Breast epithelium (tissue), 4 donors: Measurements from ENCODE around the gene SHC1. TPM values are rescaled to one million over a fixed set of nuclear protein-coding genes. Genes with fewer than 3 reads are reported as not detected.

Experiments
- DNase-seq, 2 donors: peaks; one replicate each; pipeline ENCODE4 v3.0.0-alpha.2; 2019; ENCODE audit warnings: low spot score in 2 of 2
- H3K27ac ChIP-seq, 2 donors: fragments of 200-600 bp; sonication (generic) in 1 of 2; one replicate each; pipeline ENCODE4 v1.5.1; 2016 to 2019; ENCODE audit warnings: mild to moderate bottlenecking in 1 of 2
- H3K27me3 ChIP-seq, 2 donors: fragments of 200-600 bp; sonication (generic) in 1 of 2; one replicate each; pipeline versions ENCODE4 v1.5.1 to v1.6.0; 2017 to 2019; ENCODE audit warnings: control low read depth in 1 of 2, mild to moderate bottlenecking in 1 of 2
- H3K36me3 ChIP-seq: fragments of 200-600 bp; one replicate; pipeline ENCODE4 v1.5.1; 2019
- H3K4me1 ChIP-seq, 2 donors: fragments of 200-600 bp; sonication (generic); one replicate each; pipeline ENCODE4 v1.5.1; 2016 to 2019; ENCODE audit warnings: control low read depth in 1 of 2
- H3K4me3 ChIP-seq, 3 donors: fragments of 200-600 bp; sonication (generic); 1 replicate in 2 of 3; 2 replicates in 1 of 3; pipeline ENCODE4 v1.5.1; 2016 to 2019; ENCODE audit warnings: mild to moderate bottlenecking in 3 of 3, moderate library complexity in 2 of 3
- H3K9me3 ChIP-seq, 2 donors: fragments of 200-600 bp; sonication (generic) in 1 of 2; one replicate each; pipeline ENCODE4 v1.5.1; 2016 to 2019; ENCODE audit warnings: control low read depth in 1 of 2
- CTCF ChIP-seq, 3 donors: fragments of 450-650 bp; IDR thresholded peaks; one replicate each; pipeline ENCODE4 v1.5.1; 2016 to 2017; ENCODE audit warnings: antibody characterized with exemption in 3 of 3, mild to moderate bottlenecking in 3 of 3, moderate library complexity in 3 of 3
- POLR2A ChIP-seq: fragments of 450-650 bp; IDR thresholded peaks from one replicate; pipeline ENCODE4 v1.6.1; 2016; ENCODE audit warnings: antibody characterized with exemption, mild to moderate bottlenecking, moderate library complexity
- POLR2AphosphoS5 ChIP-seq, 3 donors: sonication (generic); formaldehyde crosslinking; IDR thresholded peaks; one replicate each; pipeline ENCODE4 v1.6.1; 2017; ENCODE audit warnings: antibody characterized with exemption in 3 of 3
- intact Hi-C: fragments of 100-400 bp; cut with DNase I; formaldehyde crosslinking; loops from one replicate; pipeline ENCODE4 v1.15.1; 2023; ENCODE audit warnings: low total_unique reads
- total RNA-seq, 3 donors: library from RNA; depleted of rRNA; stranded (reverse); fragments of >200 nt; gene quantifications; one replicate each; pipeline ENCODE4 v1.1.0, GENCODE V29; 2016

Gene SHC1
- total RNA-seq, 3 donors from 2014 or later, result 94.4 to 177 (median 134) TPM

- Histone ChIP-seq H3K9me3 (no peaks in the 10 kb centered on the region), H3K27me3 (no peaks in the 10 kb centered on the region), H3K27ac (peak overlapping the region; percentile 98 to 99), H3K4me1 (peaks cover 28 to 36% of the 10 kb centered on the region in 2 donors), H3K4me3 (peak overlapping the region in 2 of 3 donors; percentile 63 to 73), H3K36me3 (no peaks in the 10 kb centered on the region)
- intact Hi-C loops, result no loop called here
- TF ChIP-seq POLR2A (no peak), POLR2AphosphoS5 (IDR thresholded peaks at IDR 0.05) (no peak), CTCF (IDR thresholded peaks at IDR 0.05) (no peak)
- DNase-seq, result no peak
Measured at GRCh38 chr1:155011004-155011416, 40.5 kb upstream of the SHC1 start.

- Histone ChIP-seq H3K9me3 (no peaks in the 10 kb centered on the region), H3K27ac (peak overlapping the region; percentile 98 to 99), H3K27me3 (no peaks in the 10 kb centered on the region), H3K4me1 (peaks cover 28 to 42% of the 10 kb centered on the region in 2 donors), H3K36me3 (no peaks in the 10 kb centered on the region), H3K4me3 (peak overlapping the region; percentile 33 to 73 (median 63))
- DNase-seq, result no peak
- intact Hi-C loops, result no loop called here
- no peak for TF ChIP-seq POLR2AphosphoS5 (IDR thresholded peaks at IDR 0.05)
- TF ChIP-seq POLR2A, result no peak
- no peak for TF ChIP-seq CTCF (IDR thresholded peaks at IDR 0.05)
Measured at GRCh38 chr1:155010211-155010918, 39.8 kb upstream of the SHC1 start.

GRCh38 chr1:155009742-155010141 lies 39.2 kb upstream of the SHC1 start:
- no peak for DNase-seq
- intact Hi-C loops, result no loop called here
- H3K27me3 ChIP-seq, result no peaks in the 10 kb centered on the region
- peaks cover 31 to 47% of the 10 kb centered on the region in 2 donors for H3K4me1 ChIP-seq
- H3K27ac ChIP-seq, result peak overlapping the region; percentile 98 to 99
- H3K36me3 ChIP-seq, result no peaks in the 10 kb centered on the region
- H3K9me3 ChIP-seq, result no peaks in the 10 kb centered on the region
- H3K4me3 ChIP-seq, result peak overlapping the region; percentile 33 to 73 (median 63)
- TF ChIP-seq POLR2AphosphoS5 (IDR thresholded peaks at IDR 0.05) (no peak), CTCF (IDR thresholded peaks at IDR 0.05) (no peak), POLR2A (no peak)

- intact Hi-C loops, result no loop called here
- Histone ChIP-seq H3K4me1 (peaks cover 34 to 52% of the 10 kb centered on the region in 2 donors), H3K4me3 (peak overlapping the region; percentile 33 to 73 (median 63)), H3K36me3 (no peaks in the 10 kb centered on the region), H3K27me3 (no peaks in the 10 kb centered on the region), H3K27ac (peak overlapping the region; percentile 98 to 99), H3K9me3 (no peaks in the 10 kb centered on the region)
- TF ChIP-seq POLR2AphosphoS5 (IDR thresholded peaks at IDR 0.05) (no peak), CTCF (IDR thresholded peaks at IDR 0.05) (no peak), POLR2A (no peak)
- DNase-seq, result no peak
Measured at GRCh38 chr1:155009221-155009711, 38.7 kb upstream of the SHC1 start.
